ENCODE data around the gene SNX3.

GRCh38 chr6:108263371-108263770, 2.5 kb upstream of the SNX3 start:
- TF ChIP-seq CTCF (IDR thresholded peaks at IDR 0.05) (no peak), EP300 (IDR thresholded peaks at IDR 0.05) (no peak), POLR2AphosphoS5 (IDR thresholded peaks at IDR 0.05) (no peak), POLR2A (IDR thresholded peaks at IDR 0.05) (no peak)

All from suprapubic skin (tissue), 4 donors.